ENCODE results near the gene BDKRB2.

BDKRB2 gene

DNA sequence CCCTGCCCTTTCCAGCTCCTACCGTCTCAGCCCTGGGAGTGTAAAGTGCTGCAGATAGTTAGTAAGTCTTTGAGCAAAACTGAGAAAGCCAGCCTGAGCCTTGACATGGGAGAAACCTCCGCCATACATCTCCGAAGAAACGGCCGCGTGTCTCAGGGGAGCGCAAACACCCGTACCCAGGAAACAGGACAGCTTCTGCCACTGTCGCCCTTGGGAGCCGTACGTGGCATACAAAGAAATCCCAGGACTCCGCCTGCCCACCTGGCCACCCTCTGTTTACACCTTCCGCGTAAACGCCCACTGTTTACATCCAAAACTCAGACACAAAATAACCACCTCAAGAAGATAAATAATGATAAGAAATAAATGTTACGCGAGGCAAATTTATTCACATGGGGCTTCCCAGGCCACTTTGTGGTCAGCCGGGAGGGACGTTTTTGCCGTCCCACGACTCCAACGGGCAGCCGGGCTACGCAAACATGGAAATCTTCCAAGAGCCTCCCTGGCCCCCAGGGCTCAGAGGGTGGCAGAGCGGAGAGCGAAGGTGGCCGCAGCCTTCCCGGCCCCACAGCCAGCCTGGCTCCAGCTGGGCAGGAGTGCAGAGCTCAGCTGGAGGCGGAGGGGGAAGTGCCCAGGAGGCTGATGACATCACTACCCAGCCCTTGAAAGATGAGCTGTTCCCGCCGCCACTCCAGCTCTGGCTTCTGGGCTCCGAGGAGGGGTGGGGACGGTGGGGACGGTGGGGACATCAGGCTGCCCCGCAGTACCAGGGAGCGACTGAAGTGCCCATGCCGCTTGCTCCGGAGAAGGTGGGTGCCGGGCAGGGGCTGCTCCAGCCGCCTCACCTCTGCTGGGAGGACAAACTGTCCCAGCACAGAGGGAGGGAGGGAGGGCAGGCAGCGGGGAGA lies at the start of gene BDKRB2:
BDKRB2 (plus strand) TSS at position 689 of the 908 bp plus-strand sequence. CDS start 32,269 bp downstream, outside the sequence.
- in situ Hi-C loops (cut with MboI; ENCODE audit: low sequenced_read_pairs) = no loop called here

DNA sequence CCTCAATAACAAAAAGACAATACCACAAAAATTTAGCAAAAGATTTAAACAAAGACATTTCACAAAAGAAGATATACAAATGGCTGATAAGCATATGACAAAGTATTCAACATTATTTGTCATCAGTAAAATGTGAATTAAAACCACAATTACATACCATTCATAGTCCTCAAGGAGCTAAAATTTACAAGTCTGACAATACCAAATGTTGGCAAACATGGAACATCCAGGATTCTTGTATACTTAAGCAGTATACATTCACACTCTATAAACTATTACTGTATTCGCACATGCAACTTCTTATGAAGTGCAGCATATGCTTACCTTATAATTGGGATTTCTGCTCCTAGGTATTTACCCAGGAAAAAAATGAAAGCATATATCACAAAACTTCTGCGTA lies 49.7 kb upstream of the BDKRB2 start:
- in situ Hi-C loops (cut with MboI; ENCODE audit: low sequenced_read_pairs) = no loop called here

DNA sequence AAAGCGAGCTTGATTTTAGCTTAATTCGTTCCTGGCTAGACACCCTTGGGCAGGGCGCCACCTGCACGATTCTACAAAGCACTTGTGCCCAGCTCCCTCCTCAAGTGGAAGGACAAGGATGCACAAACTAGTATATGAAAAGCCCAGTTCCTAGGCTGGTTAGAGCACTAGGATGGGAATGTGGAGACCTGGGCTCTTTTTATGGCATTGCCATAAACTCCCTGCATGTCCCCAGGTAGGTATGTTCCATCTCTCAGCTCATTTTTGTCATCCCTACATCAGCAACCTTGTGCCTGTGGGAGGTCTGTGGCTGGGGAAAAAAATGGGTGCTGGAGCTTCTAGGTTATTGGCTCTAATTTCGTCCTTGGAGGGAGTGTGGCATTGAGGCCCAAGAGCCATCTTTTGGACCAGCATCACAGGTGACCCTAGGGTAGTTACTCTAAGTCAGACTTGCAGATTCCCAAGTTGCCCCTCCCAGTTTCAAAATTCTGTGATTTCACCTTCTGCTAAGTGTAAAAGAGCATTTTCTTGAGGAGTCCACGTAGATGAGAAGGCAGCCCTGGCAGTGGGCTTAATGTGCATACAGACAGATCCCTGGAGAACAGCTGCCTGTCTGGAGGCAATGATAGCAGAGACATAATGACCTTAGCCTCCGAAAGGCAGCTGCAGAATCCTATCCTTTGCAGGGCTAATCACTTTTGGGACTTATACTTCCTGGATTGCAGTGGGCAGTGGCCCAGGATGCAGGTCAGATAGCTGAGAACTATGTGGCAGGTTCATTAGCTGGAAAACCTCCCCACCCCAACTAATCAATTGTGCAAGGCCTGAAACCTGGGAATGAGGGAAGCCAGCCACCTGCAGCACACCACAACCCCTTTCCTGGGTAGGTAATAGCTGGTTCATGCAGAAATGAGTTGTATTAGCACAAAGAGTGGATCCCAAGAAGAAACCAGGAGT lies 47.6 kb upstream of the BDKRB2 start:
- in situ Hi-C loops (cut with MboI; ENCODE audit: low sequenced_read_pairs) = no loop called here

DNA sequence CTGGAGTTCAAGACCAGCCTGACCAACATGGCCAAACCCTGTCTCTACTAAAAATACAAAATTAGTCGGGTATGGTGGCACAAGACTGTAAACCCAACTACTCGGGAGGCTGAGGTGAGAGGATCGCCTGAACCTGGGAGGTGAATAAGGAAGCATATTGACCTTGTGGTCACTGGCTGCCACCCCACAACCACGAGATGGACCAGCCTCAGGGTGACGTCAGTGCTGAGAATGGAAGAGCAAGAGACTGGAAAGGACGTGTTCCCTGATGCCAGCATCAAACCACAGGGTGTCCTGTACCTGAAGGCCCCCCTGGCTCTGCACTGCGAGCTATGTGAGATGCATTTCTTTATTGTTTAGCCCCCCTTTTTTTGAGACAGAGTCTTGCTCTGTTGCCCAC lies 45.9 kb upstream of the BDKRB2 start:
- in situ Hi-C loops (cut with MboI; ENCODE audit: low sequenced_read_pairs) = no loop called here

DNA sequence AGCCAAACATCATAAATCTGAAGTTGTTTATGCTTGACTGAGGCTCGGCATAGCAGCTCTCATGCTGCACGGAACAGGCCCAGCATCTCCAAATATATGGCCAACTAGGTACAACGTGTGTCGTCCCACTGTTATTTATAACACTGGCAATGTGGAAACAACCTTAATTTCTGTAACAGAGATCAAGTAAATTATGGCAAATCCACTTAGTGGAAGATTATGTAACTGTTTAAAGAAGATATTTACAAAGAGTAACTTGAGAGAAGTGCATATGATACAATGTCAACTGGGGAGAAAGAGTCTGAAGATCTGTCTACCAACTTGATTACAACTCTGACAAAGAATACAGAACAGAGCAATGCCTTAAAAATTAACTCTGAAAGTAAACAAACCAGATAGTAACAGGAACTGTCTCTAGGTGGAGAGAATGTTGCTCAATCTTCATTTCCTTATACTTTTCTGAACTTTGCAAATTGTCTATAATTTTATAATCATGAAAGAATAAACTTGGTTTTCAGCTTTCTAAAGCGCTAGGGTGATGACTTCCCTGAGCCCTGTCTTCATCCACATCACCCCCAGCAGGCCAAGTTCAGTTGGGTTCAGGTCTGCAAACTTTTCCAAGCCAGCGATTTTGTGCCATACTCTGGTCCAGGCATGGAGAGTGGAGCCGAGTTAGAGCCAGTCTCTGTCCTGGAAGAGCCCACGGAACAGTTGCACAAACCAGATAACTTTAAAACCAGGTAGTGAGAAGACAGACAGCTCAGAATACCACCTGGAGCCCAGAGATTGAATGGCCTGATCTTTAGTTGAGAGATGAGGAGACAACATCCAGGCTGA lies 44.3 kb upstream of the BDKRB2 start:
- in situ Hi-C loops (cut with MboI; ENCODE audit: low sequenced_read_pairs) = no loop called here

DNA sequence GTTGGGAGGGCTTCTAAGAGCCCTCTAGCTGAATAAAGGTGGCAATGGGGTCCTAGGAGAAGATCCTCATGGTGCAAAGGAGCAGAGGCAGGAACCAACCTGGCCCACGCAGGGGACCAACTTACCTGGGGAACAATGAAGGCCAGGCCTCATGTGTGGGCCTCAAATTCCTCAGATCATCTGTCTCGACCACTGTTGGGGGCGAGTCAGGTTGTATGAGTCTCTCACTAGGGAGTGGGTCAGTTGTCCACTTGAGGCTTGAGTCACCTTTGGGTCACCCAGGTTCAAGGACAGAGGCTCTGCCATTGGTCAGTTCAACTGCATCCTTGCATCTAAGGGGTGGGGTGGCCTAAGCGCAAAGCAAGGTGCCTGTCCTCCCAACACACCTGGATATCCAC lies 43.7 kb upstream of the BDKRB2 start:
- in situ Hi-C loops (cut with MboI; ENCODE audit: low sequenced_read_pairs) = no loop called here

DNA sequence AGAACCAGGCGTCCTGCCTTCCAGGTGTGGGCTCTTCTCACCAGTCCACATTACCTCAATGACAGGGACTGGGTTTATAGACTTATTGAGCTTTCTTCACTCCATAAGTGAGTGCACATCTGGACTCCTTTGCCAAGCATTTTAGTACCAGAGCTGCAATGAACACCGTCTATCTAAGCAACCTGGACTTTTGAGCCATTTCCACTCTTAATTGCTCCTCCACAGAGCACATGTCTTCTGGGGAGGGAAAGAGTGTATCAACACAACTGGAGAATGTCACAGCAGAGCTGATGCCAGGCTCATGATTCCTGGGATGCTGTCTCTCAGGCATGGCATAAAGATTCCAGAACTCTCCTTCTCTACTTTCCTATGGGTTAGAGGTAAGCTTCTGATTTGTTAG lies 43.0 kb upstream of the BDKRB2 start:
- in situ Hi-C loops (cut with MboI; ENCODE audit: low sequenced_read_pairs) = no loop called here

DNA sequence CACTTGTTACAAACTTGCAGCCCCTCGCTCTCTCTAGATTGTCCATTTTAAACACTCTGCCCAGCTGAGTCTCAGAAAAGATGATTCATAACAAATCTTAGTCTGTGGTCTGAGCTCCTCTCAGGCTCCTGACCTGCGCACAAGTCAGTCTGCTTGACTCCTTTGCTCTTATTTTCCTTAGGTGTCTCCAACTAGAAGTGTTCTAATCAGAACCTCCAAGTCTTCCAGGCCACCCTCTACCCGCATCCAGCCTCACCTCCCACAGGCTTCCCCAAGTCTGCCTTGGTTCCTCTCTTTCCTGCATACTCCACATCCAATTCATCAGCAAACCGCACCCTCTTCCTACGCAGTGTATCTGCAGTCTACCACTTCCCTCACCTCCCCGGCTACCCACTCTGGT lies 42.4 kb upstream of the BDKRB2 start:
- in situ Hi-C loops (cut with MboI; ENCODE audit: low sequenced_read_pairs) = no loop called here

DNA sequence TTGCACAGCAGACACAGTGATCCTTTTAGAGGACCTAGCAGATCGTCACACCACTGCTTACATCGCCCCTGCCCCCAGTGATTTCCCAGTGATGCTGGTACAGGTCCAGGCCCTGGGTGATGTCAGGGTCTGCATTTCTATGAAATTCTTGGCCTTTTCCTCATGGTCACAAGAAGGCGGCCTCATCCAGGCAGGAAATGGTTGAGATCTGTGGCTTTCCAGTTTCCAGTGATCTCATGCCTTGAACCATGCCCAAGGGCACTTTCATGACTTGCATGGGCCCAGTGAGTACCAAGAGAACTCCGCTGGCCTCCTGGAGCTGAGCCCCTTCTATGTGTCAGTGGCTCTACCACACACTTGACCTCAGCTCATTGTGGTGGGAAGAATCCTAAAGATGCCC lies 41.9 kb upstream of the BDKRB2 start:
- in situ Hi-C loops (cut with MboI; ENCODE audit: low sequenced_read_pairs) = no loop called here

DNA sequence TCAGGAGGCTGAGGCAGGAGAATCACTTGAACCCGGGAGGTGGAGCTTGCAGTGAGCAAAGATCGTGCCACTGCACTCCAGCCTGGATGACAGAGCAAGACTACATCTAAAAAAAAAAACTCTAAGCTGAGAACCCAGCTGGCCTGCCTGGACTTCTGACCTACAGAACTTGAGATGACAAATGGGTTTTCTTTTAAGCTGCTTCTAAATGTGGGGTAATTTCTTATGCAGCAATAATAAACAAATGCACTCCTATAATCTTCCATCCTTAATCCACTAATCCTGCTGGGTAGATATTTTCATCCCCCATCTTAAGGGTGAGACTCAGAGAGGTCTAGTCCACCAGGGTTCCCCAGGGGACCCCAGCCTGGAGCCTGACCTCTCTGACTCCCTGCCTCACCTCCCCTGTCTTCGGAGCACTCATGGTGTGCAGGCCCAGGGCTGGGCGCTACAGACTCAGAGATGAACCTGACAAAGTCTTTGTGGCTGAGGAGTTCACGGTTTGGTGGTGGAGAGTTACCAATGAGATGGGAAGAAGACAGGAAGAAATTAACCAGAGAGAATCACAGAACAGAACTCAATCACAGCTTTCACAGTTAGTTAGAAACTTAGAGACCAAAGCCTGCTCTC lies 39.7 kb upstream of the BDKRB2 start:
- in situ Hi-C loops (cut with MboI; ENCODE audit: low sequenced_read_pairs) = no loop called here

DNA sequence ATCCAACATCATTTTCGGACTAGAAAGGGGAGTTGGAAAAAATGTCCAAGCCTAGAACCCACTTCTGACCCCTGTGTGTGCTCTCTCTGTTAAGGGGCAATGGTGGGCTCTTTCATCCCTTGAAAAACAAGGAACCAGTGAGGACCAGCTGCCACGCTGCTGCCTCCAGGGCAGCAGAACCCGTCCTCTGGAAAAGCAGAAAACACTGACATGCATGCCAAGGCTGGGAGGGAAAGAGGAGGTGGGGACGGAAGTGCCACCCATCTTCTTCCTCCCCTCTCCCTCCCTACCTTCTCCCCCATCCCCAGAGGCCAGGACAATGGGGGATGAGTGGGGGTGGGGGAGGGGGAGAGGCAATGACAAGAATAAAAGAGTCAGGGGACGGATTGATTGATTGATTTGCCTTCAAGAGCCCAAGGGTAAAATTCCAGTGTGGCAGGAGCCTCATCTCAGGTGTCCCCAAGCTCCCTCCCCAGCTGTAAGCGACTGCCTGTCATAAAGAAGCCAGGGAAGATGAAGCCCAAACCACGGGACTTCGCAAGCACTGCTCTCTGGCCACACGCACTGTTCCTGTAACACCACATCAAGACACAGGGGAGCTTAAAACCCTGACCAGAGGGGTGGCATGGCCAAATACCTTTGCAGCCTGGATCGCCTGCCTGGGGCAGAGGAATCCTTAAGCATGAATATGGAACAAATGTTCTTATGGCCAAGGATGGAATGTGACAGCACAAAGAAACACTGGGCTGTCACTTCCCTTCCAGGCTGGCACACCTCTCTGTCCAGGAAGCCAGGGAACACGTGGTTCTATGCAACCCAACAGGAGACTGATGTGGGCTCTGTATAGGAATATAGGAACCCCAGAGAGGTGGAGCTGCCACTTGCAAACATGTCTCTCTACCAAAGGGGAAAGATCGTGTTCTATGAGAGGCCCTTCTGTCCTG lies 38.9 kb upstream of the BDKRB2 start:
- in situ Hi-C loops (cut with MboI; ENCODE audit: low sequenced_read_pairs) = no loop called here

DNA sequence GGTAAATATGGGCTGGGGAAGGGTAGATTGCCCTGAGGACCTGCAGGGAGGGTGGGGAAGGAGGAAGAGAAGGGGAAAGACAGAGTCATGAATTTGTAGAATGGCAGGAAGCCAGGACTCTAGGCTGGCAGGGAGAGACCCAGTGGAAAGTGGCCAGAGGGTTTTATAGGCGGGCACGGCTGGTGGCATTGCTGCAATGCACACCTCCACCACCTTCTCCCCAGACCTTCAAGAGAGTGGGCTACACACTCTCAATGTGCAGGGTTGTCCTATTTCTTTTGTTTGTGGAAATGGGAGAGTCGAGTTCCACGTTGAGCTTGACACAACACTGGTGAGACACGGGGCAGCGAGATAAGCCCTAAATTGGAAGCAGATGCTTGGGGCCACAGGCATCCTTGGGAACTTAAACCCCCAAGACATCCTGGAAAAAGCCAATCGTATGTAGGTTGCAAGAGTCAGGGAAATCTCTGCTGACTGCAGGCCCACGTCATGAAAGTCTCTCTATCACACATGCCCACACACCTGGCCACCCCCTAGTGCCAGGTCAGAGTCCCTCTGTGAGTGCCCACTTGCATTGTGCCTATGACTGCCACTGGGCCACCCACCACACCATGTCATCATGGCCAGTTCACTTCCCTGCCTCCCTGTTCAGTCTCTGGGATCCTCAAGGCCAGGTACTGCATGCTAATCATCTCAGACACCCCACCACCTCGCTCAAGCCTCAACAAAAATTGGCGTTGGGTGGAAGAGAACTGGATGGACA lies 38.0 kb upstream of the BDKRB2 start:
- in situ Hi-C loops (cut with MboI; ENCODE audit: low sequenced_read_pairs) = no loop called here

DNA sequence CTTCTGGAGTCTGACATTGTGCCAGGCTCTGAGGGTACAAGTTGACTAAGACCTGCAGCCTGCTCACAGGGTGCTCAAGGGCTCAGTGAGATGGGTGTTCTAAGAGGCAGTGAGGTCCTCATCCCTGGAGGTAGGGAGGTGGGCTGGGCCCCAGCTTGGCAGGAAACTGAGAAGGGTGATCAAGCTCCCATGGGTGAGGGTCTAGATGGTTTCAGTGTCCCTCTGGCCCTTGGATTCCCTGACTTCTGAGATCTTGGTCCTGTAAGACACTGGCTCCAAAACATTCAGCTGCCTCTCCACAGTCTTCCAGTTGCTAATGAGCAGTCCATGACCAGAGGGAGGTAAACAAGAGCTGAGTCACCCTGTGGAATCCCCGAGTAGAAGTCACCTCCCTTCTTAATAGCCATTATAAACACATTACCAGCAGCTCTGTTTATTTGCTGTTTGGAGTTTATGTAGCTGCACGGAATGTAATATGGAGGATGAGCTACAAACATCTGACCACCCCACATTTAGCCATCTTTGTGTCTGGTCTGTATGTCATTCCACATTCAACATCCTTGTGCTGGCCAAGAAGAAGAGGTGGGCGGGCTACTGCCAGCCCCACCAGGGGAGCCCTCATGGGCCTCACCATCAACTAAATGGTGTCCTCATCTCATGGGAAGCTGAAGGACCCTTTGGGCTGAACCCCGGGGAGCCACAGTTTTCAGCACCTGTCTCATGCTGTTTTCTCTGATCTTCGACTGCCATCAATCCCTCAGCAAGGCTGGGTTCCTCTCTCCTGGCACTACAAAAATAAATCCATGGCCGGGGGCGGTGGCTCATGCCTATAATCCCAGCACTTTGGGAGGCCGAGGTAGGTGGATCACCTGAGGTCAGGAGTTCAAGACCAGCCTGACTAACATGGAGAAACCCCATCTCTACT lies 37.2 kb upstream of the BDKRB2 start:
- in situ Hi-C loops (cut with MboI; ENCODE audit: low sequenced_read_pairs) = no loop called here

DNA sequence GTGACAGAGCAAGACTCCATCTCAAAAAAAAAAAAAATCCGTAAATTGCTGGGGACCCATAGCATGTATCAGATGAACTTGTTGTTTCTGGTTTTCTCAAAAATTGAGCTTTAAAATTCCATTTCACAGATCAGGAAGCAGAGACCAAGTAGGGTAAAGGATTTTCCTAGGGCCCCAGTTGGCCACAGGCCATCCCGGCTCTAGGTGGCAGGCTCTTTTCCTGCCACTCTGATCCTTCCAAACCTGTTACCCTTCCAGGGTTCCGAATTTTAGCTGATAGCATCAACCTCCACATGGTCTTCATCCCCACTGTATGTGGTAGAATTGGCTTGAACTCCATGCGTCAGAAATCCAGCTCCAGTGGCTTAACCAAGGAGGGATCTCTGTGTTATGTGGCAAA lies 36.1 kb upstream of the BDKRB2 start:
- in situ Hi-C loops (cut with MboI; ENCODE audit: low sequenced_read_pairs) = no loop called here

DNA sequence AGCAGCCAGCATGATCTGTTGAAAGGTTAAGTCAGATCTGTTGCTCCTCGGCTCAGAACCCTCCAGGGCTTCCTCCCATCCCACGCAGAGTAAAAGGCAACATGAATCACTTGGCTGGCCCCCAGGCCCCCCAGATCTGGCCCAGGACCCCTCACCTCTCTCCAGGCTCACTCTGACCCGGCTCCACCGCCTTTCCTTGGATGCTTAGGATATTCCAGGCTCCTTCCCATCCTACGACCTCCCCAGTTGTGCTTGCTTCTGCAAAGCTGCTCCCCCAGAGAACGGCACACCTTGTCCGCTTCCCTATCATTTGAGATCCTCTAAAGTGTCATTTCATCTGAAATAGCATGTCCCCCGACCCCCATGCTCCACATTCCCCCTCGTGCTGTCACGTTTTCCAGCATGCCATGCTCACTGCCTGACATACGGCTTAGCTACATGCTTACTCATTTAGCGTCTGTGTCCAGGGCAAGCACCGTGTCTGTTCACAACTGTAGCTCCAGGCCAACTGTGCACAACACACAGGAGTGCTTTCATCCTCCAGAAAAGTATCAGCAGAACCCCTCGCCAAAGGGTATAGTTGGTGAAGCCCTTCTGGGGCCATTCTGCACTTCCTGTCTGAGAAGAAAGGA lies 33.6 kb upstream of the BDKRB2 start:
- in situ Hi-C loops (cut with MboI; ENCODE audit: low sequenced_read_pairs) = no loop called here

DNA sequence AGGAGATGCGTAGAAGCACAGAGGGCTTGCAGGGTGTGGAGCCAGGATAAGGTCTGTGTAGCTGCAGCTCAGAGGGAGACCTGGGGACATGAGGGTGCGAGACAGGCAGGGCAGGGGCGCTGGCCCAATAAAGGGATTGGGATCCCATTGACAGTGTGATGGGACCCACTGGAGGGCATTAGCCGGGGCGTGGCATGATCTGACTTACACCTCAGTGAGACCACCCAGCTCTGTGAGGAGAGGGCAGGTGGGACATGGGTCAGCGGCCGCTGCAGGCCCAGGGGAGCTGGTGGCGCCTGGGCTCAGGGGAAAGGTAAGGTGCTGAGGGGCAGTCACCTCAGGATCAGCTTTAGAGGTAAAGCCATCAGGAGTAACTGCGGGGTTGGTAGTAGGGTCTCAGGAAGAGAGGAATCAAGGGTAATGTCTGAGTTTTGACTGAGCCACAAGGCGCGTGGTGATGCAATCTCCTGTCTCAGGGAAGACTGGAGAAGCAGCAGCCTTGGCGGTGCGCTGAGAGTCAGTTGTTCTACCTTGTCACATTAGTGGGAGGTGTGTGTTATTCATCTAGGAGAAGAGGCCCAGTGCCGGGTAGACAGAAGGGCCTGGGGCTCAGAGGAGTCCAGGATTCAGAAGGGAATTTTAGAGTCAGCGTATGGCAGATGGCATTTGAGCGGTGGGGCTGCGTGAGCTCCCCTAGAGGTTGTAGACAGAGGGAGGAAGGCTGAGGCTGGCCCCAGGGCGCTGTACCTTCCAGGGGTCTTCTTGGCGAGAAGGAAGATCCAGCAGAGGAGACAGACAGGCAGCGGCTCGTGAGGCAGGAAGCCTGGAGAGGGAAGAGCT lies 30.8 kb upstream of the BDKRB2 start:
- in situ Hi-C loops (cut with MboI; ENCODE audit: low sequenced_read_pairs) = no loop called here
